ENCODE results near the gene PDCD7. TPM values are rescaled to one million over a fixed set of nuclear protein-coding genes. Genes with fewer than 3 reads are reported as not detected.

PDCD7 gene
- total RNA-seq, 2 donors from 2014 or later: 25.4 to 33.1 TPM

GRCh38 chr15:65175511-65175910 lies 41.9 kb upstream of the PDCD7 start:
- no peaks in the 10 kb centered on the region for H3K9me3 ChIP-seq (ENCODE audit: control insufficient read depth, low read length)
- no peaks in the 10 kb centered on the region for H3K4me1 ChIP-seq (ENCODE audit: control insufficient read depth, insufficient read depth, low read length)
- H3K36me3 ChIP-seq (ENCODE audit: control insufficient read depth, insufficient read depth, low read length): peaks cover 79% of the 10 kb centered on the region
- Mint-ChIP-seq H3K4me1 (no peaks in the 10 kb centered on the region), H3K27ac (no peak overlapping the region), H3K36me3 (ENCODE audit: low read depth) (peaks cover 67% of the 10 kb centered on the region), H3K9me3 (no peaks in the 10 kb centered on the region), H3K27me3 (ENCODE audit: insufficient read depth) (no peaks in the 10 kb centered on the region), H3K4me3 (no peak overlapping the region)
- H3K27ac ChIP-seq (ENCODE audit: low read depth, low read length): no peak overlapping the region
- no peaks in the 10 kb centered on the region for H3K27me3 ChIP-seq (ENCODE audit: control insufficient read depth, insufficient read depth, low read length, poor library complexity, severe bottlenecking)
- 95 to 96% methylated on average over 4 to 5 of the region's 5 CpGs for WGBS, 2 experiments (ENCODE audit: insufficient coverage in 1 of 2, insufficient read length in 1 of 2)
- H3K4me3 ChIP-seq (ENCODE audit: low read length): no peak overlapping the region
- no peak for DNase-seq
- H3K9ac ChIP-seq (ENCODE audit: extremely low read depth, low read length, poor library complexity, severe bottlenecking): no peak overlapping the region
- no peak for TF ChIP-seq CTCF (conservative IDR thresholded peaks at IDR 0.05)

GRCh38 chr15:65174509-65174908 lies 40.9 kb upstream of the PDCD7 start:
- peaks cover 67% of the 10 kb centered on the region for H3K36me3 Mint-ChIP-seq (ENCODE audit: low read depth)
- Histone ChIP-seq H3K36me3 (ENCODE audit: control insufficient read depth, insufficient read depth, low read length) (peaks cover 79% of the 10 kb centered on the region), H3K9ac (ENCODE audit: extremely low read depth, low read length, poor library complexity, severe bottlenecking) (no peak overlapping the region), H3K27me3 (ENCODE audit: control insufficient read depth, insufficient read depth, low read length, poor library complexity, severe bottlenecking) (no peaks in the 10 kb centered on the region), H3K9me3 (ENCODE audit: control insufficient read depth, low read length) (no peaks in the 10 kb centered on the region), H3K27ac (ENCODE audit: low read depth, low read length) (no peak overlapping the region), H3K4me1 (ENCODE audit: control insufficient read depth, insufficient read depth, low read length) (no peaks in the 10 kb centered on the region), H3K4me3 (ENCODE audit: low read length) (no peak overlapping the region)
- H3K4me3 Mint-ChIP-seq: no peak overlapping the region
- H3K9me3 Mint-ChIP-seq: no peaks in the 10 kb centered on the region
- WGBS, 2 experiments (ENCODE audit: insufficient coverage in 1 of 2, insufficient read length in 1 of 2): 98% methylated on average over 5 of the region's 5 CpGs; no CpG with 5 or more reads in 1 of the 2 experiments
- no peaks in the 10 kb centered on the region for H3K27me3 Mint-ChIP-seq (ENCODE audit: insufficient read depth)
- no peak overlapping the region for H3K27ac Mint-ChIP-seq
- no peaks in the 10 kb centered on the region for H3K4me1 Mint-ChIP-seq
- no peak for TF ChIP-seq CTCF (conservative IDR thresholded peaks at IDR 0.05)
- no peak for DNase-seq

GRCh38 chr15:65172531-65172930 lies 38.9 kb upstream of the PDCD7 start:
- H3K27me3 ChIP-seq (ENCODE audit: control insufficient read depth, insufficient read depth, low read length, poor library complexity, severe bottlenecking): no peaks in the 10 kb centered on the region
- Mint-ChIP-seq H3K4me3 (no peak overlapping the region), H3K4me1 (no peaks in the 10 kb centered on the region), H3K27ac (no peak overlapping the region), H3K27me3 (ENCODE audit: insufficient read depth) (no peaks in the 10 kb centered on the region), H3K36me3 (ENCODE audit: low read depth) (peaks cover 64% of the 10 kb centered on the region), H3K9me3 (no peaks in the 10 kb centered on the region)
- TF ChIP-seq CTCF (conservative IDR thresholded peaks at IDR 0.05): no peak
- peaks cover 67% of the 10 kb centered on the region for H3K36me3 ChIP-seq (ENCODE audit: control insufficient read depth, insufficient read depth, low read length)
- H3K9me3 ChIP-seq (ENCODE audit: control insufficient read depth, low read length): no peaks in the 10 kb centered on the region
- H3K4me3 ChIP-seq (ENCODE audit: low read length): no peak overlapping the region
- no peaks in the 10 kb centered on the region for H3K4me1 ChIP-seq (ENCODE audit: control insufficient read depth, insufficient read depth, low read length)
- H3K27ac ChIP-seq (ENCODE audit: low read depth, low read length): no peak overlapping the region
- no peak overlapping the region for H3K9ac ChIP-seq (ENCODE audit: extremely low read depth, low read length, poor library complexity, severe bottlenecking)
- 98 to 100% methylated on average over 4 to 5 of the region's 5 CpGs for WGBS, 2 experiments (ENCODE audit: insufficient coverage in 1 of 2, insufficient read length in 1 of 2)
- DNase-seq: no peak
